A549 treated with AZD9567 at 1 μM for 4 hours (cell line): ENCODE measurements around the gene POTEI. TPM values are rescaled to one million over a fixed set of nuclear protein-coding genes. Genes with fewer than 3 reads are reported as not detected.

Experiments used
- total RNA-seq: library from RNA; stranded (reverse); fragments of 200-300 nt; extraction: Qiagen RNA extraction; gene quantifications from 5 replicates; pipeline ENCODE4 v1.2.3, GENCODE V29; 2022; ENCODE audit not compliant: insufficient read depth

The POTEI gene
- 0.02 TPM in 1 of 5 replicates, not detected in the others for total RNA-seq

DNA sequence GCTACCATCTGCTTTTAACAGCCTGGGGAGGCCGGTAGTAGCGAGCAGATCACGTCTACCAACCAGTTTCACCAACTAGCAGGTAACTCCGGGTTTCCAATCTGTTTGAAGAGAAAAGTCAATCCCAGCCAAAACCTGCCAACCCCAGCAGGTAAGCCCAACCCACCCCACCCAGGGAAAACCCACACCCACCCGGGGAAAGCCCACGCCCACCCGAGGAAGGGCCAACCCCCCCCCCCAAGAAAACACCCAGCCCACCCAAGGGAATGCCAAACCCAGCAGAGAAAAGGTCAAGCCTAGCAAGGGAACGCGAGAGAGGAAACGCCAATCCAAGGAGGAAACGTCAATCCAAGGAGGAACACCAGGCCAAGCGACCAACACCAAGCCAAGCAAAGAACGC is at the start of gene POTEI:
Gene POTEI (minus strand): TSS at position 101 of the 400 bp plus-strand sequence. CDS start 93 bp downstream, at position 8.

GRCh38 chr2:130520992-130521391 is 11.9 kb upstream of the POTEI start, which contains the start of gene CFC1B:
CFC1B (plus strand) TSS chr2:130521222; CDS start chr2:130521485, 263 bp downstream.

Other genes with a start within 250 kb of the POTEI start
- 163 to 189 TPM (median 184 TPM) in 5 replicates for gene IMP4, start 166.4 kb downstream of the POTEI start, total RNA-seq
- 29.0 to 31.1 TPM (median 30.7 TPM) in 5 replicates for gene PTPN18, start 153.3 kb downstream of the POTEI start, total RNA-seq
- not detected in 5 replicates for gene CFC1B, start 11.9 kb upstream of the POTEI start, total RNA-seq
- not detected in 5 replicates for gene CFC1, start 90.2 kb upstream of the POTEI start, total RNA-seq
- gene POTEJ, start 102.1 kb upstream of the POTEI start, total RNA-seq = not detected in 5 replicates
- gene GPR148, start 219.7 kb upstream of the POTEI start, total RNA-seq = not detected in 5 replicates
- not detected in 5 replicates for gene AMER3, start 246.2 kb upstream of the POTEI start, total RNA-seq